ENCODE results near the gene PODXL.

- no peak for TF ChIP-seq CTCF (conservative IDR thresholded peaks at IDR 0.05 in 1 of 2, IDR thresholded peaks at IDR 0.05 in 1 of 2; ENCODE audit: extremely low read depth in 1 of 2, insufficient read depth in 1 of 2, low read depth in 1 of 2, low read length in 2 of 2)
- no peak for TF ChIP-seq EZH2 (IDR thresholded peaks at IDR 0.05; ENCODE audit: borderline replicate concordance, low read length)
These were observed 1.4 kb downstream of the PODXL start for GRCh38 chr7:131554880-131555516.

All from mammary epithelial cell (primary cell).